Measurements from ENCODE around the gene PDE6H.

Gene PDE6H

DNA sequence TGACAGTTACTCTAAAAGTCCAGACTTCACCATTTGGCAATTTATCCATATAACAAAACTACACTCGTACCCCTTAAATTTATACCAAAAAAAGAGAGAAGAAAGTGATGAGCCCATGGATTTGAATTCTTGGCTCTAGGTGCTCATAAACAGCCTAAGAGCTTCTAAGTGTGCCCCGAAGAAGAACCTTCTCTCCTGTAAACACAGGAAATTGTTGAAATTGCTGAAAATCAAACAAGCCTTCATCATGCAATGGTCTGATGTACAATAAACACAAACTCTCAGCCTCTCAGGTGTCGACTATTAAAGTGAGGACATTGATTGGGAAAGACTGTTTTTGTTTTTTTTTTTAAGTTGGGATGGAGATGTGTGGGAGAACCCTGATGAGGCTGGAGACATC, 21.8 kb downstream of the PDE6H start:
- no peak for DNase-seq (ENCODE audit: extremely low read depth, low read depth)
- TF ChIP-seq, protein P1, sequence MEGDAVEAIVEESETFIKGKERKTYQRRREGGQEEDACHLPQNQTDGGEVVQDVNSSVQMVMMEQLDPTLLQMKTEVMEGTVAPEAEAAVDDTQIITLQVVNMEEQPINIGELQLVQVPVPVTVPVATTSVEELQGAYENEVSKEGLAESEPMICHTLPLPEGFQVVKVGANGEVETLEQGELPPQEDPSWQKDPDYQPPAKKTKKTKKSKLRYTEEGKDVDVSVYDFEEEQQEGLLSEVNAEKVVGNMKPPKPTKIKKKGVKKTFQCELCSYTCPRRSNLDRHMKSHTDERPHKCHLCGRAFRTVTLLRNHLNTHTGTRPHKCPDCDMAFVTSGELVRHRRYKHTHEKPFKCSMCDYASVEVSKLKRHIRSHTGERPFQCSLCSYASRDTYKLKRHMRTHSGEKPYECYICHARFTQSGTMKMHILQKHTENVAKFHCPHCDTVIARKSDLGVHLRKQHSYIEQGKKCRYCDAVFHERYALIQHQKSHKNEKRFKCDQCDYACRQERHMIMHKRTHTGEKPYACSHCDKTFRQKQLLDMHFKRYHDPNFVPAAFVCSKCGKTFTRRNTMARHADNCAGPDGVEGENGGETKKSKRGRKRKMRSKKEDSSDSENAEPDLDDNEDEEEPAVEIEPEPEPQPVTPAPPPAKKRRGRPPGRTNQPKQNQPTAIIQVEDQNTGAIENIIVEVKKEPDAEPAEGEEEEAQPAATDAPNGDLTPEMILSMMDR (IDR thresholded peaks at IDR 0.05; ENCODE audit: low read depth, low read length, missing control alignments), result no peak
- no peak overlapping the region for H3K4me3 ChIP-seq (replicated peaks; ENCODE audit: low read depth, low read length)

DNA sequence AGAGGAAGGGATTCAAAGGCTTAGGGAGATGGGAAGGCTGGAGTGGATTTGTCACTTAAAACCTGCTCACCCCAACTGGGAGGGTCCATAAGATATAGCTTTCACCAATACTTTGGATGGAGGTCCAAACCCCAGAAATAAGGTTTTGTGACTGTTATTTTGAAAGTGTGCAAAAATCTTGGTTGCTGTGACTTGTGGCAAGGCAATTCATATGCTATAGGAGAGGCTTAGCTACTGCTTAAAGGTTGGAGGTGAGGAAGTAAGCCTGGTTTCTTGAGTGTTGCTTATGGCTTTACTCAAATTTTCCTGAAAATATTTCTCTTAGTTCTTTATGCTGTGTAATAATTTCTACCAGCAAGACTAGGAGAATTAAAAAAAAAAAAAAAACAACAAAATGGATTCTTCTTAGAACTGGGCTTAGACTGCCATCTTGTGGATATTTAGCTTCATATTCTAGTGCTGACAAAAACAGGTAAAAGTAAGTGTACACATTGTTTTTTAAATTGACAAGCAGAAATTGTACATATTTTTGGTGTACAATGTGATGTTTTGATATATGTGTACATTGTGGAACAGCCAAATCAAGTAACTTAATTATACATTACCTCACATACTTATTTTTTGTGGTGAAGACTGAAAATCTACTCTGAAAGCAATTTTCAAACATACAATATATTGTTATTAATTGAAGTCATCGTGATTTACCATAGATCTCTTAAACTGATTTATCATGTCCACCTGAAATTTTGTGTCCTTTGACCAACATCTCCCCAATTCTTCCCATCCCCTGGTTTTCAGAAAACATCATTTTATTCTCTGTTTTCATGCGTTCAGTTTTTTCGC, 23.0 kb downstream of the PDE6H start:
- no peak overlapping the region for H3K4me3 ChIP-seq (replicated peaks; ENCODE audit: low read depth, low read length)
- TF ChIP-seq, protein P1 (IDR thresholded peaks at IDR 0.05; ENCODE audit: low read depth, low read length, missing control alignments), result peak; percentile 18
- DNase-seq (ENCODE audit: extremely low read depth, low read depth), result peak; percentile 47

DNA sequence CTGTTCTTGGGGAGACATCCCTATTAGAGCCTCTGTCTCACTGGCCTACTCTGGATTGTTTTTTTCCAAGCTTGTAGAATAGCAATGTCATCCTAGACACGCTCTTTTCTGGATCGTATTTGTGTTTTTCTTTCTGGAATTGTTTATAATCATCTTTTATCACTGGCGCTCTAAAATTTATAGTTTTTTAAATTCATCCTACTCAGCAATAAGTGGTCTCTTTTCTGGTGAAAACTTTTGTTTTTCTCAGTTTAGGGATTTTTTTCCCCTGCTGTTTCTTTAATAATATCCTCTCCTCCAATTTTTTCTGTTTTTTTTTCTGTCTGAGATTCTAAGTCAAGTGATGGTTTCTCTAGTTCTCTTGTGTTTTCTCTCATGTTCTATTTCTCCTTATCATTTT, 25.2 kb downstream of the PDE6H start:
- no peak overlapping the region for H3K4me3 ChIP-seq (replicated peaks; ENCODE audit: low read depth, low read length)
- TF ChIP-seq, protein P1 (IDR thresholded peaks at IDR 0.05; ENCODE audit: low read depth, low read length, missing control alignments), result no peak
- no peak for DNase-seq (ENCODE audit: extremely low read depth, low read depth)

DNA sequence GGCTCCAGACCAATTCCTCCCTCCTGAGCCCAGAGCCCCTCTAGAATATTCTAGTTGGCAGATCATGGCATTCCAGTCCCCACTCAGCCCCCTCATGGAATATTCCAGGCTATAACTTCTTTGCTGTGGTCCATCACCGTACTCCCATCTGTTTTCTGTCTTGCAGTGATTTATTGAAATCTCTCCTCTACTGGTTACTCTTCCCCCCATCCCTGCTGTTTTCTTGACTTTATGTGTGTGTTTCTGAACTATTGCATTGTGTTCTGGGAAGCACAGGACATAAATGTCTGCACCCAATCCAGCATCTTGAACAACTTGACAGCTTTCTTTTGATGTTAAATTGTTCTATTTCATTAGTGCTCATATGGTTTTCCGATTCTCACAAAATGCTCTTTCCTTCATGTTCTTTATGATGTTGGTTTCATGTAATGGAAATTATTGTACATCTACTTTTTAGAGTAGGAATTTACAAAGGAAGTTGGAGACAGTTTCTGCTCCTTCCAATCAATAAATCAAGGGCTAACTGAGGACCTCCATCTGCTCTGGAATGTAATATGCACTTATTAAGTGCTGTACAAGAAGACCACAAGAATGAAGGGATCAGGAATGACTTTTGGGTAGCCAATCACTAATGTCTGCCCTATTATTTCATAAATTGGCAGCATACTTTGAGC, 26.3 kb downstream of the PDE6H start:
- DNase-seq (ENCODE audit: extremely low read depth, low read depth), result no peak

DNA sequence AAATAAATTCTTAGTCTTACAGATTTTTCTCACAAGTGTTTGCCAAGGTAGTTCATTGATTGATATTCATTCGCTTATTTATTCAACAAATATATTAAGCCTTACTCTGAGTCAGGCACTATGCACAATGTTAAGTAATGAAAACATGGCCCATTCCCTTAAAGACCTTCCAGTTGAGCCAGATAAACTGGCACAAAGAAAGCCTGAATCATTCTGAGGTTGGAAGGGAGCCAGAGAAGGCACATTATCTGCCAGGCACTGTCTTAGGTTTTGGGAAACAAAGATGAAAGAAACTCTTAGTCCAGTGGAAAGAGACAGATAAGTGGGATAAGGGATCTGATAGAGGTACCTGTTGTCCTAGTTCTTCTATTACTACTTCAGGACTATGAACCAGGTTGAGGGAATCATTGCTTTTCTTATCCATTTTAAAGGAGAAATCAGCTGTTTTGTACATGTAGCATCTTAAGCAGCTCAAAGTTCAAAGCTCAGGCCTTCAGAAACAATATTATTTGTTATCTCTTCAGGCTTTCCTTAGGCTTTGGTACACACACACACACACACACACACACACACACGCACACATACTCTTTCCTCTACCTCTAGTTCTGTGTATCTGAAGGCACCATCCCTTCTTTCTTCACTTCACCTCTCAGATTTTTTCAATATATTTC, 27.0 kb downstream of the PDE6H start:
- DNase-seq (ENCODE audit: extremely low read depth, low read depth), result no peak
- no peak overlapping the region for H3K4me3 ChIP-seq (replicated peaks; ENCODE audit: low read depth, low read length)
- TF ChIP-seq, protein P1 (IDR thresholded peaks at IDR 0.05; ENCODE audit: low read depth, low read length, missing control alignments), result no peak

More for the DNA sequence above, 26.3 kb downstream of the PDE6H start:
- H3K4me3 ChIP-seq (replicated peaks; ENCODE audit: low read depth, low read length), result no peak overlapping the region
- TF ChIP-seq, protein P1 (IDR thresholded peaks at IDR 0.05; ENCODE audit: low read depth, low read length, missing control alignments), result no peak

DNA sequence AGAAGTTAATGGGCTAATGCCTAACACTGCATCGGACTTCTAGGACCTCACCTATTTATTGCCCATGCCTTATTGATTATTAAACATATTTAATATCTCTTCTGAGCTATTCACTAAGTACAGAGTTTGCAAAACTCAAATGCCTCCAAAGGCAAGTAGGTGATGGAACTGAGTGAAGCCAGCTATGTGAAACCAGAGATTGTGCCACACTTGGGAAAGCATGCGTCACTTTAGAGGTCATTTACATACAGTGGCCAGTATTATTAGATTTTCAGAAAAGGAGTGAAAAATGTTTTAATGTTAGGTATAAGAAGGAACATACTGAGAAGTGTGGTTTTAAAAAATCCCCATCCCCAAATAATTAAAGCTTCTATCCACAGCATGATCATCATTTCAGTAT, 27.7 kb downstream of the PDE6H start:
- TF ChIP-seq, protein P1 (IDR thresholded peaks at IDR 0.05; ENCODE audit: low read depth, low read length, missing control alignments), result no peak
- H3K4me3 ChIP-seq (replicated peaks; ENCODE audit: low read depth, low read length), result no peak overlapping the region
- DNase-seq (ENCODE audit: extremely low read depth, low read depth), result no peak
